GM18502 (cell line): Measurements from ENCODE around the gene THADA.
A peak's percentile ranks its signal among the peaks of the same experiment; 100 is the strongest.
"Not testable (repeated sequence)": the region's sequence is repeated elsewhere in the genome, so short reads cannot be mapped to it uniquely, and the experiment has no call there.

Experiments used
- ATAC-seq: cut with Tn5 transposase; IDR thresholded peaks from one replicate; pipeline ENCODE4 v1.9.1; 2021; ENCODE audit warnings: mild to moderate bottlenecking; ENCODE audit not compliant: unreplicated experiment, poor library complexity

The THADA gene

DNA sequence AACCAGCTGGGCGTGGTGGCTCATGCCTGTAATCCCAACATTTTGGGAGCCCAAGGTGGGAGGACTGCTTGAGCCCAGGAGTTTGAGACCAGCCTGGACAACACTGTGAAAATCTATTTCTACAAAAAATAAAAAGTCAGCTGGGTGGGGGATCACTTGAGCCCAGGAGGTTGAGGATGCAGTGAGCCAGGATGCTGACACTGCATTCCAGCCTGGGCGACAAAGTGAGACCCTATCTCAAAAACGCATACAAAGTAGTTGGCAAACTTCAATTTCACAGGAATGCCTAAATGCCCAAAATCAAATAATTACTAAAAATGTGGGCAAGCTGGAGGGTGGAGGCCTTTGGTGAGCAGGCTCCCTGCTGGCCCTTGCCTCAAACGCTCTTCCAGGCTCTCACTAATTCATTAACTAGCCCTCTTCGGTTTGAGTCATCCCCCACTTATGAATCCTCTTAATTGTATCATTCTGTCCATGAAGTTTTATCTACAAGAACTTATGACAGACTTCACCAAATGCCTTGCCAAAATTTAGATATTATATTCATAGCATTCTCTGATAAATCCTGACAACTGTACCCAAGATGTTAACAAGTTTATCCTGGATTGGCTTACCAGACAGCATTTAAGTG is 300.8 kb downstream of the THADA start:
- no peak for ATAC-seq

DNA sequence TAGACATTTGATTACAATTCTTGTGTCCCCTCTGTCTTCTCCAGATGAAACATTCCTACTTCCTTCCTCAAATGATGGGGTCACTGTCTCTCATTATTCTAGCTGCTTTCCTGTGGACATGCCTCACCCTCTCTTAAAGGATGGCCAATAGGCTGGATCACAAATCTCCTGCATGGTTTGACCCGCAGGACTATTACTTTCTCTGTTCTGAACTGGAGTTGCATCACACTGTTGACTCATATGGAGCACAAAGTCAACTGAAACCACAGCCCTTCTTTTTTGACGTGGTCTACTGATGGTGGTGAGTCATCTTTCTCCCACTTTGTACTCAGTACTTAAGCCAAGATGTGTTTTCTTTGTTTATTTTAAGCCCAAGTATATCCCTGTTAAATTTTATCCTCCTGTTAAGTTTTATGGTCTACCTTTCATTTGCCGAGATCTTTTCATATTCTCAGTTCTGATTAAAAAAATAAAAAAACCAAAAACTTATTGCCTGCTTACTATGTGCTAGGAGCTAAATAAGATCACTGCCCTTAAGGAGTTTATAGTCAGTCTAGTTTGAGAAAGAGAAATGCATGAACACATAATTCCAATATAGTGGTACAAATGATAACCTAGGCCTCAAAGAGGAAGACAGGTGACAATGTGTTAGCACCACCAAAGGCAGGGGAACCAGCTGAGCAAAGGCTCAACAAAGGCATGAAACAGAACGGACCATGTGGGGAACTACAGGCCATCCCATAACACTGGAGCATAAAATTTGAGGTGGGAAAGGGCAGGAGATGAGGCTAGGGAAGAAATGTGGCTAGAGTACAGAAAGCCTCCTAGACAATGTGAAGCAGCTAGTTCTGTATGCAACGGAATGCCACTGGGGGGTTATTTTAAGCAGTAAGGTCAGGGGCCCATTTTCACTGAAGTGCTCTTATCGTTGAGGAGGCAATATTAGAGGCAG is 301.8 kb downstream of the THADA start:
- peak; percentile 99 for ATAC-seq

DNA sequence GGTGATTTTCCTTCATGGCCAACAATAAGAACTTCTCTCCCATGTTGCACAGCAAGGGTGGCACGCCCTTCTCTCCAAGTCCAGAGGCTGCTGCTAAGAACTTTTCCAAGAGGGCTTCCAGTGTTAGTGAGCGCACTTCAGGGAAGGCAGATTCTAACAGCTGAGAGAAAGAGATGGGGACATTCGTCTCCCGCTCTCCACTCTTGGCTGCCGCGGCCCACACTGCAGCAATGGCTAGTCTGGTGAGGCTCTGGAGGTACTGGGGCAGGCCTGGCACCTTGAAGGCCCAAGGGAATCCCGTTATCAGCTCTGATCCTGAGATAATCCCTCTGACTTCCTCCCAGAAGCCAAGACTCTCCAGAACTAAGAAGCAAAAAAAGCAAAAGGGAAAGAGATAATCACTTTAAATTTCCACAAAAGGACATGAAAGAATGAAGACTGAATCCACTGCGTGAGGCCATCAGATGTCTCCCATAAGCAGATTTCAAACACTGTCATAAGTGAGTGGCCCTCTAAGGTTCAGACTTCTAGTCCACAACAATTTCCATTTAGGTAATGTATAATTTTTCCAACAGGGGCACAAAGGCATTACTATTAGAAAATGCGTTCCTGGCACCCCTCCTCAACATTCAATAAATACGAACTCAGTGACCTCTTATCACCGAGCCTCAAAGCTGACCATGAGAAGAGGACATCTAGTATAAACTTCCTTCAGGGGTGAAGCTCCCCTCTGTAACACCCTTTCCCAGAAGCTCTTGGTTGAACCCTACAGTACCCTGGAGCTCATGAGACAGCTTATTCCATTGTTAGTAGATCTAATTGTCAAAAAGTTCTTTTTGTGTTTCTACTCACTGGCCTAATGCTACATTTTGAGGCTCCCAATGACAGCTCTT is 302.7 kb downstream of the THADA start:
- no peak for ATAC-seq

DNA sequence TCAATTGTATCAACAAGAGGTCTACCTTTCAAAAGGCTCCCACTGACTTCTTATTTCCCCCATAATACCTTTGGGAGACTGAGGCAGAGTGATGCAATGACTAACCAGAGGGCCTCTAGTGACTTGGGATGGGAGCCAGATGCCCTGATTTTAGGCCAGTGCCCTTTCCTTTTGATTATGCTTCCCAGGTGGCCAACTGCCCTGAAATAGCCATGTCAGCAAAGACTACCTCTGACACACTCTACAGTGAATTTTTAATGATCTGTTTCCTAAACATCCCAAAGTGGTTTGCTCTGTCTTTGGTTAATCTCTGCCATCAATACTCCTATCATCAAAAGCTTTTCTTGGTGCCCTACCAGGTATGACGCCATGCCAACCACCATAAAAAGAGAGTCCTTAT is 303.5 kb downstream of the THADA start:
- no peak for ATAC-seq

DNA sequence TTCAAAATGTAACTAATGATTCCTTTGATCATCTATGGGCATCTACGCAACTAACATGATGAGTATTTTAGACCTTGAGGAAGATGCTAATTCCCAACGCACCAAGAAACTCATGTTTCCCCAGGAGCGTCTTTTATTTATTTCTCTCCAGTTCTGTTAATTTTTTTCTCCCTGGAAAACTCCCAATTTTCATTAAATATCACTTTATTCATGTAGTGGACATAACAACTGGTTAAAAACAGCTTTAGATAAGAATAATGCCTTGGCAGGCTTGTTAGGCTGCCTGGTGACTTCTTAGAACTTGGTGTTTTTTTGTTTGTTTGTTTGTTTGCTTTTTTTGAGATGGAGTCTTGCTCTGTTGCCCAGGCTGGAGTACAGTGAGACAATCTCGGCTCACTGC is 306.5 kb downstream of the THADA start:
- ATAC-seq: no peak

DNA sequence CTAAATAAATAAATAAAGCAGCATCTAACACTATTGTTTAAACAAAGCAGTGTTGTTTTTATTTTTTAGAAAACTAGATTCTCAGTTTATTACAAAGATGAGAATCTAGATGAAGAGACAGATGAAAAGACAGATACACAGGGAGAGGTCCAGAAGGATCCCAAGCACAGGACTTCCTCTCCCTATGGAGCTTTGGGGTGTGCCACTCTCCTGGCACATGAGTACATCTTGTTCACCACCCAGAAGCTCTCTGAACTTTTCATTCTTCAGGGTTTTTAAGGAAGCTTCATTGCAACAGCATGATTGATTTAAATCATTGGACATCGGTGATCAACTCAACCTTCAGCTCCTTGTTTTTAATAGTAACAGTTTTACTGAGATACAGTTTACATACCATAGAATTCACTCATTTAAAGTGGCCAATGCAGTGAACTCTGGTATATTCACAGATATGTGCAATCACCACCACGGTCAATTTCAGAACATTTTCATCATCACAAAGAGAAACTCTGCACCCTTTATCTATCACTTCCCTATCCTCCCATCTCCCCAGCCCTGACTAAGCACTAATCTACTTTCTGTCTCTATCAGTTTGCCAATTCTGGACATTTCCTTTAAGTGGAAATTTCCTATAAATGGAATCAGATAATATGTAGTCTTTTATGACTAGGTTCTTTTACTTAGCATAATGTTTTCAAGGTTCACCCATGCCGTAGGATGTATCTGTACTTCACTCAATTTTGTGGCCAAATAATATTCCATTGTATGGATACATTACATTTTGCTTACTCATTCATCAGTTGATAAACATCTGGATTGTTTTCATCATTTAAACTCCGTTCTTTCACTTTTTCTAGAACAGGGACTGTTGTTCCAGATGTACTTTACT is 307.2 kb downstream of the THADA start:
- no peak for ATAC-seq

DNA sequence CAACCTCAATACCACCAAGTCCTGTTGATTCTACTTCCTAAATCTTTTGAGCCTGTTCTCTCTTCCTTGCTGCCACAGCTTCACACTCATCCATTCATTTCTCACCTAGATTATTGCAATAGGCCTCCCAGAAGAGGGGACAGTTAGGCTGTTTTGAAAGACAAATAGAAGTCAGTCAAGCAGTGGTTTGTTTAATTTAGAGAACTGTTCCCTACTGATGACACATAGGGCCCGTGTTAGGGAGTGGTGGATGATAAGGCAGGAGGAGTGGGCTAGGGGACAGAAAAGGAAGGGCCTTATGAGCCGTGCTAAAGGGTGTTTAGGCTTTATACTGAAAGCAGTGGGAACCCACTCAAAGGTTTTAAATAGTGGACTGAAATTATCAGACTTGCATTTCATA is 309.9 kb downstream of the THADA start:
- ATAC-seq: no peak

DNA sequence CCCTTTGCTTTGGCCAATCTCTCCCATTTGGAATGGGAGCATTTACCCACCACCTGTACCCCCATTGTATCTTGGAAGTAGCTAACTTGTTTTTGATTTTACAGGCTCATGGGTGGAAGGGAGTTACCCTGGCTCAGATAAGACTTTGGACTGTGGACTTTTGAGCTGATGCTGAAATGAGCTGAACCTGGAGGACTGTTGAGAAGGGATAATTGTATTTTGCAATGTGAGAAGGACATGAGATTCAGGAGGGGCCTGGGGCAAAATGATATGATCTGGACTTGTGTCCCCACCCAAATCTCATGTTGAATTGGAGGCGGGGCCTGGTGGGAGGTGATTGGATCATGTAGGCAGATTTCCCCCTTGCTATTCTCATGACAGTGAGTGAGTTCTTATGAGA is 310.9 kb downstream of the THADA start:
- ATAC-seq: no peak

DNA sequence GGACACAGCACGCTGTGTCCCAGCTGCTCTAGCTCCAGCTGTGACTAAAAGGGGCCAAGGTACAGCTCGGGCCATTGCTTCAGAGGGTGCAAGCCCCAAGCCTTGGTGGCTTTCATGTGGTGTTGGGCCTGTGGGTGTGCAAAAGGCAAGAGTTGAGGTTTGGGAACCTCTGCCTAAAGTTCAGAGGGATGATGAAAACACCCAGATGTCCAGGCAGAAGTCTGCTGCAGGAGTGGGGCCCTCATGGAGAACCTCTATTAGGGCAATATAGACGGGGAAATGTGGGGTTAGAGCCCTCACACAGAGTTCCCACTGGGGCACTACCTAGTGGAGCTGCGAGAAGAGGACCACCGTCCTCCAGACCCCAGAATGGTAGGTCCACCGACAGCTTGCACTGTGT is 311.5 kb downstream of the THADA start:
- ATAC-seq: not testable (repeated sequence)

DNA sequence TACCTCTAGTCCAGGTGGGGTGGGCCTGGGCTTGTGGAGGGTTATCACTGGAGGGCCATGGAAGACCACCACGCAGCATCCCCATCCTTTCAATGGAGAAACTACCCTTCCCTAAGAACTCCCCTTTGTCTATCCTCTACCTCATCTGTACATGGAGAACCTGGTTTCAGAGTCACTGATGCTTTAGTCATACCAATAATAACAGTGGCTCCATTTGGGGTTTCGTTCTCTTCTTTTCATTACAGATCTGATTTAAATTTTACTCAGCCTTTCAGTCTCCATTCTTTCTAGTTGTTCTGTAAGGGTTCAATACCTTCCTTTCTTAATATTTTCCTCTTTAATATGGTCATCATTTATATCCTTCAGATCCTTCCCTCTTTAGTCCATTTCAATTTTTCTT is 314.8 kb downstream of the THADA start:
- ATAC-seq: no peak

DNA sequence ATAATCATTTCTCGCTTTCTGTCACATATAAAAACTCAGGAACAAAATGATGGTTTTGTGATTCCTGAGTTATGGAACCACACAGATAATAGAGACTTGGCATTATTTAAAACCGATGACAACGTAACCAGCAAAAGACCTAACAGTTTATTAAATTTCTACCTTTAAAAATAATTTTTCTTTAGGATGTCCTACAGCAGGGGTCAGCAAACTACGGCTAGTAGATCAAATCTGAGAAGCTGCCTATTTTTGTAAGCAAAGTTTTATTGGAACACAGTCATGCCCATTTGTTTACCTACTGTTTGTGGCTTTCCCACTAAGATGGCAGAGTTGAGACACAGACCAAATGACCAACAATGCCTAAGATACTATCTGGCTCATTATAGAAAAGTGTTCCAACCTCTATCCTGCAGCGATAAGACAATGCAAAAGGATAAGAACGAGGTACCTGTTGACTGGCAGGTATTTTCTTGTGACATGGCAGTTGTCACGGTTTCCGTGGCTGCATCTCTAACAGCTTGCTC is 316.5 kb downstream of the THADA start:
- no peak for ATAC-seq

DNA sequence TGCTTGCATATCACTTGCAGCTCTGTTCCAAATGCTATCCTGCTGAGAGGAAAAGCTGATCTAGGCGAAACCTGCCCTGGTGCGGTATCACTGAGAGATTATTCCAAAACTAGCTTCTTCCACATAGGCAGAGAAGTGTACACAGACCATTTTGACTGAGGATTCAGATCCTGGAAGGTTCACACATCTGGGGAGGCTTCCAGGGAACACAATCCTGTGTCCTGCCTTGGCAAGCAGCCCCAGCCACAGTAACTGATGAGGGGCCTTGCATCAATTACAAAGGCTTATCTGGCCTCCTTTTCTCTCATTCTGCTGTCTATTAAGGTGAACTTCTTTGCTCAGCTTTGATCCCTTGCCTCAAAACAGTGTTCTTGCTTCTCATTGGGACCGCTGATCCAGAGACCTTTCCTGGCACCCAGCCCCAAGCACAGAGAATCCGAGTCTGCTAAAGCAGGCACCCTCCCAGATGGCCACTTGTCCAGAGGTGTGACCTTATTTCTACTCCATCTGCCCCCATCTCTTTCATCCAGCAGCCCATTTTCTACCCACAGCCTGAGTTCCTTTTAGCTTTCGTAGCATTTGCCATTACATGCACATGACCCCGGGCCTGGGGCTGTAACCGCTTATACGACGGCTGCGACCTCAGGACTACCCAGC is 317.1 kb downstream of the THADA start:
- ATAC-seq: no peak

DNA sequence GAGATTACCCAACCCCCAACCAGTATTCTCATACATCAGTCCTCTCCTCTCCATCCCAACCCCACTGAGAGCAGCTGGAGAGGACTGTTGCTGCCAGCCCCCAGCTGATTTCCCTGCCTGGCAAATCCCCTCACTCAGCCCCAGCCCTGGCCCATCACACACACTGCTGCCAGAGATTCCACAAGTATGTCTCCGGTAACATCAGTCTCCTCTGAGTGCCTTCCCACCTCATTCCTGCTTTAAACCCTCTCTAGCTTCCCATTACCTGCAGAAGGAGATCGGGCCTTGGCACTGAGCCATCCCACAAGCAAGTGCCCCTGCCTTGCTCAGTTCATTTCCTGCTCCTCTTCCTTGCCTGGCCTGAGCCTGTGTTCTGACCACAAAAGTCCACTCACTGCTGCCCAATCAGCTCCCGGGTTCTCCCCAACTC is 318.9 kb downstream of the THADA start:
- ATAC-seq: no peak

DNA sequence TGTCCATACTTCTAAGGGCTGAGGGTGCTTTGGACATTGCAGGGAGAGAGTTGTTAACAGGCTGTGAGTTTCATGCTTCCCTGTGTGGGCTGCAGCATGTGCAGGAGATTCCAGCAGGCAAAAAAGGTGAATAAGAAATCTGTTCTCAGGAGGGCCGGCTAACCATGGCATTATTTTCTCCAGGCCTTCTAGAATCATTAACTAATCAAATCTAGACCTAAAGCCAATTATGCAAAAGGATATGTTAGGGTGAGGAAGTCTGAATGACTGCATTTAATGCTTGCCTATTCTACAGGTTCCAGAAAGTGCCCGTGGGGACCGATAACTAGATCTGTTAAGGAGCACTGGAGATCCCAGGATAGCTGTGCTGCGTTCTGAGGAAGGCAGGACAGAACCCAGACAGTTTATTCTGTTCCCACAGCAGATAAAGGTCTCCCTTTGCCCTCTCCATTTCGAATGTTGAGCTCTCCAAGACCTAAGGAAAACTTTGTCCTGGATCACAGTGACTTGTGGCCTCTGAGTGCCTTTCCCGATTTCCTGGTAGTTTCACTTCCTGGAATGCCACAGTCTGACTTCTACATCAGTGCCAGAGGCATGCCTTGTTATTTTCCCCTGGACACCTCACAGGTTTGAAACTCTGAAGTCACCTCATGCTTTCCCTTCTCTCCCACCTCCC is 319.4 kb downstream of the THADA start:
- ATAC-seq: no peak

DNA sequence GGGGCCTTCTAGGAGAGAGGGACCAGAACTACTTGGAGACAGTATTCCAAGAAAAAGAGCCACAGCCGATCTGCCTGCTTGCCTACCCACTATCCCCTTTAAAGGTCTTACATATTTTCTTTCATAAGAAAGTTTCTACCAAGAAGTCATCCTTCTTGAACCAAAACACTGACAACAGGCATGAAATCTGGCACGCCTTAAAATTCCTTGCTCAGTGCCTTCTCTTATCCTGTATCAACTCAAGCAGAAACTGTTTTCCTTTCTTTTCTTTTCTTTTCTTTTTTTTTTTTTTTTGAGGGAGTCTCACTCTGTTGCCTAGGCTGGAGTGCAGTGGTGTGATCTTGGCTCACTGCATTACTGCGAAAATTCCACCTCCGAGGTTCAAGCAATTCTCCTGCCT is 321.1 kb downstream of the THADA start:
- ATAC-seq: no peak

DNA sequence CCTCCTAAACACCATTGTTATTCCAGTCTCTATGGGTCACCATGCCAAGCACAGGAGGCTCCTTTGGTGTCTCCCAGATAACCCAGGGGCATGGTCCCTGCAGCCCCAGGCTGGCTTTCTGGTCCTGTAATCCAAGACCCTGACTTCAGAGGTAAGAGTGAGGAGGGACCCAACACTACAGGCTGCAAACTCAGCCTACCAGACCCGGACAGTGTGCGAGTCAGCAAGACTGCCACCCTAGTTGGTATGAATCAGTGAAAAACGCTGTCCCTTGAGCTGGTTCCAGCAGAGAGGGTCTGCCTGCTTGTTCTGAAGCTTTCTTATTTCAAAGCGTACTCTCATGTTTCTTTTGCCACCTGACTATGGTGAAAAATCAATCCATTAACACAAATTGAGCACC is 321.8 kb downstream of the THADA start:
- ATAC-seq: no peak

DNA sequence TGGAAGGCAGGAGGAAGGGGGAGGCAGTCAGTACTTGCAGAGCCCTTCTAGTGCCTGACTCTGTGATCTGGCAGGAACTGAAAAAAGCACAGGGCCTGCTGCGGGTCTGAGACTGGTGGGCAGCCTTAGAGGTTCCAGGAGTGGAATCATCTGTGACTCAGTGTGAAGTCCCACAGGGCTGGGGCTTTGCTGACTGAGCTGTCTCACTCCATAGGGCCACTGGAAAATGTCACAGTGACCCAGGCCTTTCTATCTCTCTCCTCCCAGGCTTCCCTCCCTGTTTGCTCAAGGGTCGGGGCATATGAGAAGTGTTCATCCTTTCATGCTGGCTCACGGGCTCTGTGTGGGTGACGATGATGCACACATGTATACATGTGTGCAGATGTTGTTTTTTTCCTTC is 322.3 kb downstream of the THADA start:
- peak; percentile 54 for ATAC-seq

DNA sequence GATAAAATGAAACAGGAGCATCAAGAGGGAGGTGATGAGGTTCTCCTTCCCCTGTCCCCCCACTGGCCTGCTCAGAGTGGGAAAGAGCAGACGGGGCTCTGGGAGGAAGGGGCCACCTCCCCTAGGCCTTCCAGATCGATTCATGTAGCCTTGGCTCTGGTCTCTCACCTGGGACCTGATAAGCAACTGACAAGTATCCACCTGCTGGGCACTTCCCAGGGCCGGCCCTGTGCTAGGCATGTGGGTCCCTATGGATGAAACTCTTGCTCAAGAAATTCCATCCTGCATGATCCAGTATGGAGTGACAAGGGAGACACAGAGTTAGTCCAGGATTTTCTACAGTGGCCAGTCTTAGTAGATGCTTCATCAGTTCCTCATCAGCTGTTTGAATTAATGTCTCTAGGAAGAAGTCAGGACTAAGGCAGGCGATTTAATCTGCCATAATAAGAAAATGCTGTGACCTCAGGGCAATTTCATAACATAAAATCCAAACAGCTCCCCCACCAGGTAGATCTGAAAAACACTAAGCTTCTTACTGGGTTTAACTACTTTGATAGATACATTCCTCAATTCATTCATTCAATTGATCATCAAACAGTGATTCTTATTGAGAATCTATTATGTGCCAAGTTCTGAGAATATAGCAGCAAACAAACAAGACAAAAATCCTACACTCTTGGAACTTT is 324.8 kb downstream of the THADA start:
- no peak for ATAC-seq
